NT2/D1 (cell line): Measurements from ENCODE around the gene VWA3A.

Experiments used
- DNase-seq: peaks from one replicate; pipeline ENCODE4 v3.0.0-alpha.2; 2011; ENCODE audit warnings: low read depth, low spot score
- H3K27me3 ChIP-seq: 2 replicates; pipeline ENCODE4 v1.6.0; 2011; ENCODE audit warnings: mild to moderate bottlenecking; ENCODE audit not compliant: insufficient read length, insufficient read depth
- H3K36me3 ChIP-seq: 2 replicates; pipeline ENCODE4 v1.6.1; 2011; ENCODE audit warnings: mild to moderate bottlenecking, low read length, mixed read lengths; ENCODE audit not compliant: insufficient read depth, insufficient read length
- H3K4me1 ChIP-seq: 2 replicates; pipeline ENCODE4 v1.5.1; 2011; ENCODE audit not compliant: insufficient read depth, insufficient read length
- H3K4me3 ChIP-seq: 2 replicates; pipeline ENCODE4 v1.5.1; 2011; ENCODE audit warnings: low read depth; ENCODE audit not compliant: insufficient read length
- H3K9ac ChIP-seq: 2 replicates; pipeline ENCODE4 v1.6.0; 2011; ENCODE audit warnings: low read depth; ENCODE audit not compliant: insufficient read length
- H3K9me3 ChIP-seq: 2 replicates; pipeline ENCODE4 v1.5.1; 2011; ENCODE audit warnings: mild to moderate bottlenecking, low read length; ENCODE audit not compliant: insufficient read depth
- SUZ12 ChIP-seq: IDR thresholded peaks from 2 replicates; pipeline ENCODE4 v1.6.1; 2011; ENCODE audit not compliant: insufficient read length, insufficient read depth; ENCODE audit errors: extremely low read depth
- YY1 ChIP-seq: IDR thresholded peaks from 2 replicates; pipeline ENCODE4 v1.6.1; 2011; ENCODE audit not compliant: insufficient read length, insufficient read depth
- ZNF274 ChIP-seq: IDR thresholded peaks from 2 replicates; pipeline ENCODE4 v1.6.1; 2011; ENCODE audit warnings: mild to moderate bottlenecking, low read depth, low read length

Gene VWA3A

DNA sequence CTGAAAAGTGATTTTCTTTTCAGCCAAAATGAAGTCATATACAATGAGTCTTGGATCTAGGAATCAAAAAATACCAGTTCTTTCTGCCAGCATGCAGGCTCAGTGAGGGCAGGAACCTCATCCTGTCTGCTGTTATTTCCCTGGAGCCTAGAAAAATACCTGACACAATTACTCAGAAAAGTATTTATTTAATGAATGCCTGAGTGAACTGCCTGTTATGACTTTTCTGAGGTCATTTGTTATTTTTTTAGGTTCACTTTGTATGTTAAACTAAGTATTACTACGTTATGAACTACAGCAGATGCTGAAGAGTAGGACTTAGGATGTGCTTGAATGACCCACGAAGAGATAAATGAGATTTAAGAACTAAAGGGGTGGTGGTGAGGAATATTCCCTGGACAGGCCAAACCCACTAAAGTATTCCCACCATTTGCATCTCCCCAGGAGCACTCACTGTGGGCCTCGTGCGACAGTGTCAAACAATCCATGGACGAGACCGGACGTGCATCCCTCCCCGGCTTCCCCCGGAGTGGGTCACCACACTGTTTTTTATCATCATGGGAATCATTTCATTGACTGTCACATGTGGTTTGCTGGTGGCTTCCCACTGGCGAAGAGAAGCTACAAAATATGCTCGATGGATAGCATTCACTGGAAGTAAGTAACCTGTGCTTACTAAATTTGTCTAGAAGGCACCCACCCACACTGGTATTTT is 17.1 kb upstream of the VWA3A start:
- no peak overlapping the region for H3K4me3 ChIP-seq
- H3K9me3 ChIP-seq: no peaks in the 10 kb centered on the region
- H3K4me1 ChIP-seq: no peaks in the 10 kb centered on the region
- DNase-seq: no peak
- no peak overlapping the region for H3K9ac ChIP-seq
- TF ChIP-seq ZNF274 (no peak), YY1 (no peak), SUZ12 (no peak)
- no peaks in the 10 kb centered on the region for H3K27me3 ChIP-seq
- H3K36me3 ChIP-seq: peaks cover 6% of the 10 kb centered on the region

- no peak for TF ChIP-seq YY1
- no peaks in the 10 kb centered on the region for H3K27me3 ChIP-seq
- no peak overlapping the region for H3K4me3 ChIP-seq
Observed at GRCh38 chr16:22075776-22076175, 16.6 kb upstream of the VWA3A start.

GRCh38 chr16:22077700-22078313 is 14.5 kb upstream of the VWA3A start:
- TF ChIP-seq SUZ12 (no peak), YY1 (no peak), ZNF274 (no peak)

More at GRCh38 chr16:22075776-22076175, 16.6 kb upstream of the VWA3A start:
- H3K36me3 ChIP-seq: peaks cover 6% of the 10 kb centered on the region
- H3K9me3 ChIP-seq: no peaks in the 10 kb centered on the region
- H3K4me1 ChIP-seq: no peaks in the 10 kb centered on the region
- H3K9ac ChIP-seq: no peak overlapping the region
- DNase-seq: no peak

DNA sequence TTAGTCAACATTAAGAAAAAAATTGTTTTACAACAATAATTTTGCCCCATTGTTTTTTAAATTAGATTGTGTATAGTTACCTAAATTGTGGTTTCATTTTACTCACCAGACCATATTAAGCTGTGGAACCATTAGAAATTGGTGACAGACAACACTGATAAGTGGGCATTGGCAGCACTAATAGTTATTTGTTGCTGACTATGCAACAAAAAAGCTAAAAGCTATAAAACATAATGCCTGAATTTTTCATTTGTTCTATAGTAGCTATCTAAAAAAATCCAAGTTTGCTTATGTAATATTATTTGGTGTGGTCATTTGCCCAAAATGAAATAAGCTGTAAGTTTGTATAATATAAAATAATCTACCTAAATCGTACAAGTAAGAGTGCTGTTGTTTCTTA is 13.7 kb upstream of the VWA3A start:
- Histone ChIP-seq H3K9me3 (no peaks in the 10 kb centered on the region), H3K4me1 (no peaks in the 10 kb centered on the region), H3K27me3 (no peaks in the 10 kb centered on the region), H3K36me3 (peaks cover 6% of the 10 kb centered on the region), H3K4me3 (no peak overlapping the region), H3K9ac (no peak overlapping the region)
- no peak for TF ChIP-seq YY1
- no peak for DNase-seq

More at GRCh38 chr16:22077700-22078313, 14.5 kb upstream of the VWA3A start:
- Histone ChIP-seq H3K9me3 (no peaks in the 10 kb centered on the region), H3K4me3 (no peak overlapping the region), H3K36me3 (peaks cover 6% of the 10 kb centered on the region), H3K27me3 (no peaks in the 10 kb centered on the region), H3K9ac (no peak overlapping the region), H3K4me1 (no peaks in the 10 kb centered on the region)
- peak; percentile 38 for DNase-seq

GRCh38 chr16:22081050-22081449 is 11.3 kb upstream of the VWA3A start:
- no peaks in the 10 kb centered on the region for H3K9me3 ChIP-seq
- H3K4me1 ChIP-seq: no peaks in the 10 kb centered on the region
- H3K36me3 ChIP-seq: peaks cover 3% of the 10 kb centered on the region
- no peak overlapping the region for H3K4me3 ChIP-seq
- DNase-seq: no peak
- TF ChIP-seq YY1 (no peak), SUZ12 (no peak), ZNF274 (no peak)
- H3K9ac ChIP-seq: no peak overlapping the region
- no peaks in the 10 kb centered on the region for H3K27me3 ChIP-seq

GRCh38 chr16:22086440-22086839 is 5.9 kb upstream of the VWA3A start:
- TF ChIP-seq YY1 (no peak), ZNF274 (no peak), SUZ12 (no peak)
- H3K9ac ChIP-seq: no peak overlapping the region

GRCh38 chr16:22088642-22089041 is 3.7 kb upstream of the VWA3A start:
- DNase-seq: no peak
- Histone ChIP-seq H3K9me3 (no peaks in the 10 kb centered on the region), H3K9ac (no peak overlapping the region), H3K4me1 (peaks cover 2% of the 10 kb centered on the region), H3K27me3 (no peaks in the 10 kb centered on the region), H3K4me3 (no peak overlapping the region), H3K36me3 (no peaks in the 10 kb centered on the region)
- TF ChIP-seq ZNF274 (no peak), SUZ12 (no peak), YY1 (no peak)

More at GRCh38 chr16:22086440-22086839, 5.9 kb upstream of the VWA3A start:
- DNase-seq: no peak
- Histone ChIP-seq H3K27me3 (no peaks in the 10 kb centered on the region), H3K4me1 (no peaks in the 10 kb centered on the region), H3K9me3 (no peaks in the 10 kb centered on the region), H3K36me3 (no peaks in the 10 kb centered on the region), H3K4me3 (no peak overlapping the region)
